Measurements from ENCODE around the gene NLN.

DNA sequence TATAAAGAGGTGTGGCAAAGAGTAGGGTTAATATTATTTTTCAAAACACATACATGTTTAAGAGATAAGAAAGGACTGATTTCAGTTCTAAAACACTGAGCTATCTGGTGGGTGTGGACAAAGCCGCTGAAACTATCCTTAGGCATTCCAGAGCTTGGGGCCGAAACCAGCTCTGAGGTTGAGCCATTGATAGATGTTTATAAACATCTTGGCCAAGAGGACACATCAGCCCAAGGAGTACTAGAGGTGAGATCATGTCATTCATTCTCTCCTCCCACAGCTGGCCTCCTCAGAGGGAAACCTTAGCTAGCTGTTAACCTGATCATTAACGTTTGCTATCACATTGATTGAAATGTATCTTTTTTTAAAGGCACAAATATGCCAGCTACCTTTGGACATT is 89.9 kb downstream of the NLN start:
- TF ChIP-seq, protein P1, sequence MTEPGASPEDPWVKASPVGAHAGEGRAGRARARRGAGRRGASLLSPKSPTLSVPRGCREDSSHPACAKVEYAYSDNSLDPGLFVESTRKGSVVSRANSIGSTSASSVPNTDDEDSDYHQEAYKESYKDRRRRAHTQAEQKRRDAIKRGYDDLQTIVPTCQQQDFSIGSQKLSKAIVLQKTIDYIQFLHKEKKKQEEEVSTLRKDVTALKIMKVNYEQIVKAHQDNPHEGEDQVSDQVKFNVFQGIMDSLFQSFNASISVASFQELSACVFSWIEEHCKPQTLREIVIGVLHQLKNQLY (CRISPR knock-in tag; conservative IDR thresholded peaks at IDR 0.05), result no peak
- TF ChIP-seq POLR2AphosphoS5 (IDR thresholded peaks at IDR 0.05; ENCODE audit: control insufficient read depth, insufficient read depth, low read depth, low read length), result no peak
- no peak for TF ChIP-seq ZBTB40 (IDR thresholded peaks at IDR 0.05)
- no peak for TF ChIP-seq ZBTB40 (CRISPR knock-in tag; IDR thresholded peaks at IDR 0.05)
- no peak for TF ChIP-seq POLR2A (conservative IDR thresholded peaks at IDR 0.05)
- TF ChIP-seq ZNF707 (CRISPR knock-in tag; conservative IDR thresholded peaks at IDR 0.05), result no peak
- no peak for TF ChIP-seq HCFC1 (IDR thresholded peaks at IDR 0.05; ENCODE audit: low read depth, low read length)
- TF ChIP-seq FUS (optimal IDR thresholded peaks at IDR 0.05; ENCODE audit: low read depth, low read length), result no peak
- TF ChIP-seq, protein P2, sequence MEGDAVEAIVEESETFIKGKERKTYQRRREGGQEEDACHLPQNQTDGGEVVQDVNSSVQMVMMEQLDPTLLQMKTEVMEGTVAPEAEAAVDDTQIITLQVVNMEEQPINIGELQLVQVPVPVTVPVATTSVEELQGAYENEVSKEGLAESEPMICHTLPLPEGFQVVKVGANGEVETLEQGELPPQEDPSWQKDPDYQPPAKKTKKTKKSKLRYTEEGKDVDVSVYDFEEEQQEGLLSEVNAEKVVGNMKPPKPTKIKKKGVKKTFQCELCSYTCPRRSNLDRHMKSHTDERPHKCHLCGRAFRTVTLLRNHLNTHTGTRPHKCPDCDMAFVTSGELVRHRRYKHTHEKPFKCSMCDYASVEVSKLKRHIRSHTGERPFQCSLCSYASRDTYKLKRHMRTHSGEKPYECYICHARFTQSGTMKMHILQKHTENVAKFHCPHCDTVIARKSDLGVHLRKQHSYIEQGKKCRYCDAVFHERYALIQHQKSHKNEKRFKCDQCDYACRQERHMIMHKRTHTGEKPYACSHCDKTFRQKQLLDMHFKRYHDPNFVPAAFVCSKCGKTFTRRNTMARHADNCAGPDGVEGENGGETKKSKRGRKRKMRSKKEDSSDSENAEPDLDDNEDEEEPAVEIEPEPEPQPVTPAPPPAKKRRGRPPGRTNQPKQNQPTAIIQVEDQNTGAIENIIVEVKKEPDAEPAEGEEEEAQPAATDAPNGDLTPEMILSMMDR (IDR thresholded peaks at IDR 0.05 in 2 of 3, conservative IDR thresholded peaks at IDR 0.05 in 1 of 3; ENCODE audit: insufficient read depth in 2 of 3, low read depth in 1 of 3, low read length in 3 of 3), result no peak
- no peak for TF ChIP-seq TCF3 (CRISPR knock-in tag; IDR thresholded peaks at IDR 0.05)
- TF ChIP-seq, protein P3, sequence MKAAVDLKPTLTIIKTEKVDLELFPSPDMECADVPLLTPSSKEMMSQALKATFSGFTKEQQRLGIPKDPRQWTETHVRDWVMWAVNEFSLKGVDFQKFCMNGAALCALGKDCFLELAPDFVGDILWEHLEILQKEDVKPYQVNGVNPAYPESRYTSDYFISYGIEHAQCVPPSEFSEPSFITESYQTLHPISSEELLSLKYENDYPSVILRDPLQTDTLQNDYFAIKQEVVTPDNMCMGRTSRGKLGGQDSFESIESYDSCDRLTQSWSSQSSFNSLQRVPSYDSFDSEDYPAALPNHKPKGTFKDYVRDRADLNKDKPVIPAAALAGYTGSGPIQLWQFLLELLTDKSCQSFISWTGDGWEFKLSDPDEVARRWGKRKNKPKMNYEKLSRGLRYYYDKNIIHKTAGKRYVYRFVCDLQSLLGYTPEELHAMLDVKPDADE (conservative IDR thresholded peaks at IDR 0.05; ENCODE audit: control insufficient read depth, low read depth, low read length), result no peak
- no peak for TF ChIP-seq PHB2 (IDR thresholded peaks at IDR 0.05; ENCODE audit: low read depth)
- TF ChIP-seq FOXA1 (IDR thresholded peaks at IDR 0.05; ENCODE audit: borderline replicate concordance), result no peak
- TF ChIP-seq PREB (CRISPR knock-in tag; IDR thresholded peaks at IDR 0.05), result no peak
- no peak for TF ChIP-seq CHD1 (IDR thresholded peaks at IDR 0.05; ENCODE audit: low read length)
